PC-3 (cell line): ENCODE data around the gene TBC1D9. TPM values are rescaled to one million over a fixed set of nuclear protein-coding genes. Genes with fewer than 3 reads are reported as not detected.

ENCODE experiments used
- ATAC-seq: fragments of 200-7000 bp; cut with Tn5 transposase; 2 replicates; pipeline ENCODE4 v1.9.1; 2020; ENCODE audit warnings: mild to moderate bottlenecking, moderate library complexity
- BruUV-seq: library from RNA; stranded (reverse); fragments of 400-500 nt; replicated peaks from 2 replicates; lab custom pipeline; 2021; lab: Mats Ljungman, UMichigan
- CTCF ChIA-PET: fragments of 300-600 bp; sonication (Branson Sonifier 250); formaldehyde crosslinking; loops from one replicate; lab custom pipeline; 2022; ENCODE audit warnings: antibody characterized with exemption; lab: Charles Lee
- POLR2A ChIA-PET: fragments of 300-600 bp; sonication (Branson Sonifier 250); formaldehyde crosslinking; loops from one replicate; lab custom pipeline; 2022; ENCODE audit warnings: antibody characterized with exemption; ENCODE audit not compliant: unreplicated experiment; lab: Charles Lee
- DNase-seq: peaks from one replicate; pipeline ENCODE4 v3.0.0-alpha.2; 2015
- H2AFZ ChIP-seq: fragments of 300-600 bp; sonication (generic); 2 replicates; pipeline ENCODE4 v1.6.0; 2016; ENCODE audit warnings: antibody characterized with exemption, low read length
- H3F3A ChIP-seq: fragments of 300-600 bp; sonication (generic); one replicate; pipeline ENCODE4 v1.6.0; 2017; ENCODE audit warnings: antibody characterized with exemption, low read length, control low read depth, mild to moderate bottlenecking; ENCODE audit not compliant: unreplicated experiment
- H3K27ac ChIP-seq: fragments of 300-600 bp; sonication (generic); 2 replicates; pipeline ENCODE4 v1.5.1; 2016; ENCODE audit warnings: mild to moderate bottlenecking, low read length
- H3K27me3 ChIP-seq: fragments of 300-600 bp; sonication (generic); 2 replicates; pipeline ENCODE4 v1.6.1; 2016; ENCODE audit warnings: low read length, mixed read lengths
- H3K36me3 ChIP-seq: fragments of 300-600 bp; sonication (generic); 2 replicates; pipeline ENCODE4 v1.6.1; 2016; ENCODE audit warnings: low read depth, mixed run types, low read length, mixed read lengths
- H3K4me1 ChIP-seq: fragments of 300-600 bp; sonication (generic); 2 replicates; pipeline ENCODE4 v1.5.1; 2016; ENCODE audit warnings: low read length; ENCODE audit not compliant: insufficient read depth
- H3K4me2 ChIP-seq: fragments of 300-600 bp; sonication (generic); 2 replicates; pipeline ENCODE4 v1.6.0; 2016; ENCODE audit warnings: low read length
- H3K4me3 ChIP-seq: fragments of 300-600 bp; sonication (generic); 2 replicates; pipeline ENCODE4 v1.5.1; 2016; ENCODE audit warnings: mild to moderate bottlenecking, low read length, mixed read lengths
- H3K79me2 ChIP-seq: fragments of 300-600 bp; sonication (generic); 2 replicates; pipeline ENCODE4 v1.6.1; 2017; ENCODE audit warnings: low read length, mixed read lengths
- H3K9ac ChIP-seq: fragments of 300-600 bp; sonication (generic); 2 replicates; pipeline ENCODE4 v1.6.0; 2016; ENCODE audit warnings: mild to moderate bottlenecking, low read length
- H3K9me2 ChIP-seq: fragments of 300-600 bp; sonication (generic); replicated peaks from 2 replicates; pipeline ENCODE4 v1.6.1; 2016; ENCODE audit warnings: mixed run types, low read length, mixed read lengths
- H3K9me3 ChIP-seq: fragments of 300-600 bp; sonication (generic); 2 replicates; pipeline ENCODE4 v1.6.1; 2016; ENCODE audit warnings: low read length, mixed read lengths
- H4K20me1 ChIP-seq: fragments of 300-600 bp; sonication (generic); 2 replicates; pipeline ENCODE4 v1.6.1; 2016; ENCODE audit warnings: low read length, mixed read lengths
- EZH2 ChIP-seq: fragments of 300-600 bp; sonication (generic); IDR thresholded peaks from one replicate; pipeline ENCODE4 v1.6.1; 2017; ENCODE audit warnings: antibody characterized with exemption, mild to moderate bottlenecking, low read length; ENCODE audit not compliant: unreplicated experiment
- EZH2phosphoT487 ChIP-seq: fragments of 300-600 bp; sonication (generic); IDR thresholded peaks from 2 replicates; pipeline ENCODE4 v1.6.1; 2018; ENCODE audit warnings: mild to moderate bottlenecking, antibody characterized with exemption, low read length, borderline replicate concordance
- intact Hi-C: fragments of 100-400 bp; cut with micrococcal nuclease; formaldehyde crosslinking; loops from 2 replicates; pipeline ENCODE4 v1.9.0; 2023
- total RNA-seq: library from RNA; depleted of rRNA; stranded (reverse); fragments of >200 nt; gene quantifications from 2 replicates; pipeline ENCODE4 v1.2.3, GENCODE V29; 2014
- TF ChIP-seq, protein P1 (sequence below): fragments of 300-600 bp; sonication (generic); conservative IDR thresholded peaks from 2 replicates; pipeline ENCODE4 v1.5.1; 2017; ENCODE audit warnings: antibody characterized with exemption, low read depth, mild to moderate bottlenecking, low read length

The TBC1D9 gene
- total RNA-seq, 1 experiment from 2014 or later = 11.2 TPM

DNA sequence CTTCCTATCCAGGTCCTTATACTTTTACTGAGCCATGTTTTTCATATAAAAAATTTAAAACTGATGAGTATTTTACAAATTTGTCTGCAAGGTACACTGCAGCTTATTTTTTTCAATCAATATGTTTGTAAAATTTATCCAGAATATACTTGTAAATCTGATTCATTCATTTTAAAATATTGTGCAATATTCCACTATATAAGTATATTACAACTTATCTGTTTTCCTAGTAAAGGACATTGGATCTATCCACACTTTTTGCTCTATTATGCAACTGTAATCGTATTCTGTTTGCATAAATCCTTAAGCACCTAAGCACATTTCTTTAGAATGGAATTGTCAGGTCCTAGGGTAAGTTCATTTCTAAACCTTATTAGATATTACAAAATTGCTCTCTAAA is 49.5 kb downstream of the TBC1D9 start:
- no peaks in the 10 kb centered on the region for H3K9me3 ChIP-seq
- H3K9ac ChIP-seq = no peak overlapping the region
- CTCF ChIA-PET = no interaction called here
- H3F3A ChIP-seq = no peaks in the 10 kb centered on the region
- H3K9me2 ChIP-seq = no peaks in the 10 kb centered on the region
- H3K79me2 ChIP-seq = no peaks in the 10 kb centered on the region
- H2AFZ ChIP-seq = no peak overlapping the region
- BruUV-seq = no TSS peak
- no peaks in the 10 kb centered on the region for H3K36me3 ChIP-seq
- H4K20me1 ChIP-seq = no peaks in the 10 kb centered on the region
- no peak for DNase-seq
- H3K27ac ChIP-seq = no peak overlapping the region
- no peak for ATAC-seq
- no peaks in the 10 kb centered on the region for H3K27me3 ChIP-seq
- no peak overlapping the region for H3K4me3 ChIP-seq
- POLR2A ChIA-PET = no interaction called here
- no peaks in the 10 kb centered on the region for H3K4me1 ChIP-seq
- intact Hi-C loops = no loop called here
- H3K4me2 ChIP-seq = no peak overlapping the region
- TF ChIP-seq, protein P1, sequence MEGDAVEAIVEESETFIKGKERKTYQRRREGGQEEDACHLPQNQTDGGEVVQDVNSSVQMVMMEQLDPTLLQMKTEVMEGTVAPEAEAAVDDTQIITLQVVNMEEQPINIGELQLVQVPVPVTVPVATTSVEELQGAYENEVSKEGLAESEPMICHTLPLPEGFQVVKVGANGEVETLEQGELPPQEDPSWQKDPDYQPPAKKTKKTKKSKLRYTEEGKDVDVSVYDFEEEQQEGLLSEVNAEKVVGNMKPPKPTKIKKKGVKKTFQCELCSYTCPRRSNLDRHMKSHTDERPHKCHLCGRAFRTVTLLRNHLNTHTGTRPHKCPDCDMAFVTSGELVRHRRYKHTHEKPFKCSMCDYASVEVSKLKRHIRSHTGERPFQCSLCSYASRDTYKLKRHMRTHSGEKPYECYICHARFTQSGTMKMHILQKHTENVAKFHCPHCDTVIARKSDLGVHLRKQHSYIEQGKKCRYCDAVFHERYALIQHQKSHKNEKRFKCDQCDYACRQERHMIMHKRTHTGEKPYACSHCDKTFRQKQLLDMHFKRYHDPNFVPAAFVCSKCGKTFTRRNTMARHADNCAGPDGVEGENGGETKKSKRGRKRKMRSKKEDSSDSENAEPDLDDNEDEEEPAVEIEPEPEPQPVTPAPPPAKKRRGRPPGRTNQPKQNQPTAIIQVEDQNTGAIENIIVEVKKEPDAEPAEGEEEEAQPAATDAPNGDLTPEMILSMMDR = no peak
- no peak for TF ChIP-seq EZH2
- no peak for TF ChIP-seq EZH2phosphoT487

DNA sequence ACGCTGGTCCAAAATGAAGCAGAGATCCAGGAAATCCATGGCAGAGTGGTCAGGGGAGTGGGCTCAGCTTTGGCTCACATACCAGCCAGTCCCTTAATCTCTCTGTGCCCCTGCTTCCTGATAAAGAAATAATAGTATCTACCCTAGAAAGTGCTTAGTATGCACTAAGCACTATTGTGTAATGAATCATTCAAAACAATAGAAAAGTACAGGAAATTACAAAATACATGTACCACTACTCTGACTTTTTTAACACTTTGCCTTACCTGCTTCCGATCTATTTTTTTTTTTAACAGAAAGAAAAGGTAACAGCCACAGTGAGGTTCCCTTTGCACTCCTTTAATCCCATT is 49.9 kb downstream of the TBC1D9 start:
- Histone ChIP-seq H3K36me3 (no peaks in the 10 kb centered on the region), H3K4me2 (no peak overlapping the region), H3K9ac (no peak overlapping the region), H3K4me1 (no peaks in the 10 kb centered on the region), H3K27me3 (no peaks in the 10 kb centered on the region), H3K4me3 (no peak overlapping the region), H2AFZ (no peak overlapping the region), H3K27ac (no peak overlapping the region), H3K9me3 (no peaks in the 10 kb centered on the region), H4K20me1 (no peaks in the 10 kb centered on the region), H3F3A (no peaks in the 10 kb centered on the region), H3K9me2 (no peaks in the 10 kb centered on the region), H3K79me2 (no peaks in the 10 kb centered on the region)
- intact Hi-C loops = no loop called here
- TF ChIP-seq EZH2 (no peak), EZH2phosphoT487 (no peak)
- TF ChIP-seq, protein P1 = no peak
- ChIA-PET CTCF (no interaction called here), POLR2A (no interaction called here)
- no peak for ATAC-seq
- no peak for DNase-seq
- no TSS peak for BruUV-seq

DNA sequence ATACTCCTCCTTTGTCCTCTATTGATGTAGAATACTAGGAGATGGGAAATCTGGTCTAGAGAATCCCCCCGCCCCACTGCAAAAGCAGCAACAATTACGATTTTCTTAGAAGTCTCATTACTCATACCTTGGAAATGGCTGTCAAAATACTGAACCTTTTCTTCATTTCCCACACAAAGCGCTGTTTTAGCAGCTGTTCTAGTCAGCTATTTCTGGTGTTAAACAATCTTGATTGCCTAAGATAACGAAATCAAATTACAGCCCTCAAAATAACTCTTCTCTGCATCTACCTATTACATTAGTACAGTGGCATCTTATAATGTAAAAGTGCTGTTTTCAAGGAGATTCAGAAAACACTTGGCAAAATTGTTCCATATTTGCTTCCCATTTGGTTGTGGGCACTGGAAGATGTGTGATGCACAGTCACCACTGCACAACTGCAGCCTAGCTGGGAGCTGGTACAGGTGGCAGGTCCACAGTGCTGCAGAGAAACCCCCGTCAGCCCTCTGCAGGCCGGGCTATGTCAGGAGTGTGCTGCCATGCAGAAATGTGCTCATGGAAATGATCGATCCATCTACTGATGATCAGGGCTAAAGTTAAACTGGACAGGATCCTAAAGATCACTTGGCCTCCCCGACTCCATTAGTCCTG is 50.4 kb downstream of the TBC1D9 start:
- Histone ChIP-seq H3K4me1 (no peaks in the 10 kb centered on the region), H3K36me3 (no peaks in the 10 kb centered on the region), H3F3A (no peaks in the 10 kb centered on the region), H3K4me2 (no peak overlapping the region), H3K79me2 (no peaks in the 10 kb centered on the region), H3K9me3 (no peaks in the 10 kb centered on the region), H3K4me3 (no peak overlapping the region), H3K9me2 (no peaks in the 10 kb centered on the region), H3K27ac (no peak overlapping the region), H2AFZ (no peak overlapping the region), H3K9ac (no peak overlapping the region), H3K27me3 (no peaks in the 10 kb centered on the region), H4K20me1 (no peaks in the 10 kb centered on the region)
- ChIA-PET CTCF (no interaction called here), POLR2A (no interaction called here)
- DNase-seq = no peak
- no peak for ATAC-seq
- BruUV-seq = no TSS peak
- TF ChIP-seq EZH2phosphoT487 (no peak), EZH2 (no peak)
- TF ChIP-seq, protein P1 = no peak
- intact Hi-C loops = no loop called here
